Fibroblast of pulmonary artery (primary cell): ENCODE results near the gene FAM193B.

Experiments
- DNase-seq: peaks from one replicate; pipeline ENCODE4 v3.0.0-alpha.2; 2010; ENCODE audit warnings: low read depth
- H3K4me3 ChIP-seq: replicated peaks from 2 replicates; pipeline ENCODE4 v1.5.1; 2011; ENCODE audit warnings: low read depth, mild to moderate bottlenecking, control low read depth, low read length, moderate library complexity
- CTCF ChIP-seq: IDR thresholded peaks from 2 replicates; pipeline ENCODE4 v1.5.1; 2011; ENCODE audit warnings: mild to moderate bottlenecking, control low read depth, low read length, inconsistent platforms; ENCODE audit errors: missing control alignments

The FAM193B gene

GRCh38 chr5:177502886-177503285 is 51.5 kb downstream of the FAM193B start:
- no peak for TF ChIP-seq CTCF
- DNase-seq, result no peak
- no peak overlapping the region for H3K4me3 ChIP-seq

- no peak for TF ChIP-seq CTCF
- H3K4me3 ChIP-seq, result no peak overlapping the region
- no peak for DNase-seq
These were observed 52.3 kb downstream of the FAM193B start for GRCh38 chr5:177501874-177502678.

GRCh38 chr5:177500685-177501522 is 53.5 kb downstream of the FAM193B start:
- peak; percentile 96 for TF ChIP-seq CTCF
- H3K4me3 ChIP-seq, result no peak overlapping the region
- DNase-seq, result peak; percentile 87

GRCh38 chr5:177499842-177500241 is 54.5 kb downstream of the FAM193B start:
- H3K4me3 ChIP-seq, result no peak overlapping the region
- TF ChIP-seq CTCF, result no peak
- DNase-seq, result no peak

- TF ChIP-seq CTCF, result peak; percentile 0
- H3K4me3 ChIP-seq, result peak overlapping the region; percentile 83
These were observed 56.2 kb downstream of the FAM193B start for GRCh38 chr5:177498013-177498787.

GRCh38 chr5:177497292-177498012 is 56.9 kb downstream of the FAM193B start, which contains the start of gene PDLIM7:
PDLIM7 (minus strand) TSS chr5:177497604; CDS start chr5:177496512, 1,092 bp downstream.
- DNase-seq, result peak; percentile 98
- TF ChIP-seq CTCF, result peak; percentile 3
- H3K4me3 ChIP-seq, result peak within 1 kb of the TSS; percentile 83

More at GRCh38 chr5:177498013-177498787, 56.2 kb downstream of the FAM193B start:
- DNase-seq, result no peak
